ENCODE measurements around the gene PCDHA4. TPM values are rescaled to one million over a fixed set of nuclear protein-coding genes. Genes with fewer than 3 reads are reported as not detected.
"Not testable (repeated sequence)": the region's sequence is repeated elsewhere in the genome, so short reads cannot be mapped to it uniquely, and the experiment has no call there.

PCDHA4 gene
- total RNA-seq (1.1 TPM), polyA plus RNA-seq (0.28 TPM)

DNA sequence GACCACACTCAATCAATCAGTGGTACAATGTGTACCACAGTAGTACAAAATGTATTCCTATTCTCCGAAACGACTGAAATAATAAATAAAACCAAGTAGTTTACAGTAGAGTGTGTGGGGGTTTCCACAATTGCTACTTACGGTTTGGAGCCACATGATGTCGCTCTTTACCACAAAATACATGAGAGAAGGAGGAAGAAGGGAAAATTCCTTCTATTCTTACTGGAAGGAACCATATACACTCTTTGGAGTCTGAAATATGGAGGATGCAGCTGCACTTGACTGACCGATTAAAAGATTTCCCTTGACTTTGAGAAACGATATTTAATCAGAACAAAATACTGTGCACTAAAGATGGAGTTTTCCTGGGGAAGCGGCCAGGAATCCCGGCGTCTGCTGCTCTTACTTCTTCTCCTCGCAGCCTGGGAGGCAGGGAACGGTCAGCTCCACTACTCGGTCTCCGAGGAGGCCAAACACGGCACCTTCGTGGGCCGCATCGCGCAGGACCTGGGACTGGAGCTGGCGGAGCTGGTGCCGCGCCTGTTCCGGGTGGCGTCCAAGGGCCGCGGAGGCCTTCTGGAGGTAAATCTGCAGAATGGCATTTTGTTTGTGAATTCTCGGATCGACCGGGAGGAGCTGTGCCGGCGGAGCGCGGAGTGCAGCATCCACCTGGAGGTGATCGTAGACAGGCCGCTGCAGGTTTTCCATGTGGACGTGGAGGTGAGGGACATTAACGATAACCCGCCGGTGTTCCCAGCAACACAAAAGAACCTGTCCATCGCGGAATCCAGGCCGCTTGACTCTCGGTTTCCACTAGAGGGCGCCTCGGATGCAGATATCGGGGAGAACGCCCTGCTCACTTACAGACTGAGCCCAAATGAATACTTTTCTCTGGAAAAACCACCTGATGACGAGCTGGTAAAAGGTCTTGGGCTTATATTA, at the start of gene PCDHA4:
PCDHA4 (plus strand) TSS at position 235 of the 942 bp plus-strand sequence.
- H3K27ac ChIP-seq (ENCODE audit: low read depth) = no peak within 1 kb of the TSS
- 14% methylated on average over 38 of the region's 47 CpGs for WGBS
- DNase-seq (ENCODE audit: extremely low spot score) = no peak
- H3K4me3 ChIP-seq (ENCODE audit: low read depth, low read length) = no peak within 1 kb of the TSS
- no peaks in the 10 kb centered on the region for H3K4me1 ChIP-seq (ENCODE audit: insufficient read depth)
- no peaks in the 10 kb centered on the region for H3K36me3 ChIP-seq (ENCODE audit: insufficient read depth)

DNA sequence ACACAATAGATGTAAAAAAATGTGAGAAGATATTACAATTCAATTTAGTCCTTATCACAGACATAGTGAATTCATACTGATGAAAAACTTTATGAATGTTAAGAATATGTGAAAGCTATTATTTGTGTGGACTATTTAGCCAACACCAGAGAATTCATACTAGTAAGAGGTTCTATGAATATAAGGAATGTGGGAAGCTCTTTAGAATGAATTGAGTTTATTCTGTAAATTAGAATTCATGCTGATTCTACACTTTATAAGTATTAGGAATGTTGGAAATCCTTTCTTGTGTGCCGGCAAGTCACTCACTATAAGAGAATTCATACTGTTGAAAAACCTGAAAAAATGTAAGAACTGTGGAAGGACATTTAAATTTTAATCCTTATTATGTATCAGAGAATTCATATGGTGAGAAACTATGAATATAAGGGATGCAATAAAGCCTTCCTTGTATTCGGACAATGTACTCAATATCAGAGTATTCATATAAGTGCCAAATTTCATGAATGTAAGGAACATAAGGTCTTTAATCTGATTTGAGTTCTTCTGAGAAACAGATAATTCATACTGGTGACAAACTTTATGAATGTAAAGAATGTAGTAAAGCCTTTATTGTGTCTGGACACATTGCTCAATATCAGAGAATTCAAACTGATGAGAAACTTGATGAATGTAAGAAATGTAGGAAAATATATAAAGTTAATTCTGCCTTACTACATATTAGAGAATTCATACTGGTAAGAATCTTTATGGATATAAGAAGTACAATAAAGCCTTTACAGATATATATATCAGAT, 42.5 kb upstream of the PCDHA4 start:
- no peak for DNase-seq (ENCODE audit: extremely low spot score)
- Histone ChIP-seq H3K27ac (ENCODE audit: low read depth) (no peak overlapping the region), H3K4me3 (ENCODE audit: low read depth, low read length) (no peak overlapping the region), H3K36me3 (ENCODE audit: insufficient read depth) (no peaks in the 10 kb centered on the region), H3K4me1 (ENCODE audit: insufficient read depth) (no peaks in the 10 kb centered on the region)
- 89% methylated on average over 2 of the region's 2 CpGs for WGBS

DNA sequence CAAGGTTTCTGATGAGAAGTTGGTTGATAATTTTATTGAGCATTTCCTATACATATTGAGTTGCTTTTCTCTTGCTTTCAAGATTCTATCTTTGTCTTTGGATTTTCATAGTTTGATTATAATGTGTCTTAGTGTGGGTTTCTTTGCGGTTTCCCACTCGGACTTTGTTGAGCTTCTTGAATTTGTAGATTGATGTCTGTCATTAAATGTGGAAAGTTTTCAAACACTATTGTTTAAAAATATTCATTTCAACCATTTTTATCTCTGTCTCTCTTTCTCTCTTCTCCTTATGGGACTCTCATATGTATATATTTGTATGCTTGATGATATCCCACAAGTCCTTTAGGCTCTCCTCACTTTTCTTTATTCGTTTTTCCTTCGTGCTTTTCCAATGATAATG, 39.4 kb upstream of the PCDHA4 start:
- DNase-seq (ENCODE audit: extremely low spot score) = no peak
- 82% methylated on average over 4 of the region's 4 CpGs for WGBS
- H3K27ac ChIP-seq (ENCODE audit: low read depth) = no peak overlapping the region
- no peak overlapping the region for H3K4me3 ChIP-seq (ENCODE audit: low read depth, low read length)
- H3K36me3 ChIP-seq (ENCODE audit: insufficient read depth) = no peaks in the 10 kb centered on the region
- H3K4me1 ChIP-seq (ENCODE audit: insufficient read depth) = no peaks in the 10 kb centered on the region

GRCh38 chr5:140780512-140780911, 26.4 kb upstream of the PCDHA4 start:
- 62% methylated on average over 1 of the region's 1 CpG for WGBS
- Histone ChIP-seq H3K36me3 (ENCODE audit: insufficient read depth) (no peaks in the 10 kb centered on the region), H3K4me1 (ENCODE audit: insufficient read depth) (no peaks in the 10 kb centered on the region), H3K4me3 (ENCODE audit: low read depth, low read length) (no peak overlapping the region), H3K27ac (ENCODE audit: low read depth) (no peak overlapping the region)
- no peak for DNase-seq (ENCODE audit: extremely low spot score)

DNA sequence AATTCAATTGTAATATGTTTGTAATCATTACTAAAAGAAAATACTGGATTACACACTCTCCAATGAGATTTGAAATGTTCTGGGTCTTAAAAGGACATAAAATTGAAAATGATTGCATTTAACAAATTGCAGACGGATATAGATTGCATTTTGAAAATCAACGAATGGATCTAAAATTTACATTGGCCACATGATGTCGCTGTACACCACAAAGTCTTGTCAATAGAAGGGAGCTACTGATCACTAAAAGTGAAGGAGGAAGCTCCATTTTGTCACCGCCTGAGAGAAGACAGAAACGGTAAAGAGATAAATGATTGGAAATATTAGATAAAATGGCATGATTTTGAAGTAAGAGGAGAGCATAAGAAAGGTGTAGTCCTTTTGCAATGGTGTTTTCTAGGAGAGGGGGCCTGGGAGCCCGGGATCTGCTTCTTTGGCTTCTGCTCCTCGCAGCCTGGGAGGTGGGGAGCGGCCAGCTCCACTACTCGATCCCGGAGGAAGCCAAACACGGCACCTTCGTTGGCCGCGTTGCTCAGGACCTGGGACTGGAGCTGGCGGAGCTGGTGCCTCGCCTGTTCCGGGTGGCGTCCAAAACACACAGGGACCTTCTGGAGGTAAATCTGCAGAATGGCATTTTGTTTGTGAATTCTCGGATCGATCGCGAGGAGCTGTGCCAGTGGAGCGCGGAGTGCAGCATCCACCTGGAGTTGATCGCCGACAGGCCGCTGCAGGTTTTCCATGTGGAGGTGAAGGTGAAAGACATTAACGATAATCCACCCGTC, 20.8 kb upstream of the PCDHA4 start, which contains the start of gene PCDHA1:
PCDHA1 (plus strand) TSS at position 236 of the 782 bp plus-strand sequence.
- Histone ChIP-seq H3K27ac (ENCODE audit: low read depth) (no peak within 1 kb of the TSS), H3K4me3 (ENCODE audit: low read depth, low read length) (no peak within 1 kb of the TSS), H3K36me3 (ENCODE audit: insufficient read depth) (no peaks in the 10 kb centered on the region), H3K4me1 (ENCODE audit: insufficient read depth) (no peaks in the 10 kb centered on the region)
- WGBS = 19% methylated on average over 29 of the region's 29 CpGs
- no peak for DNase-seq (ENCODE audit: extremely low spot score)

- not testable (repeated sequence) for H3K36me3 ChIP-seq (ENCODE audit: insufficient read depth); H3K27ac ChIP-seq (ENCODE audit: low read depth); H3K4me1 ChIP-seq (ENCODE audit: insufficient read depth); H3K4me3 ChIP-seq (ENCODE audit: low read depth, low read length); DNase-seq (ENCODE audit: extremely low spot score)
- WGBS = 40% methylated on average over 44 of the region's 44 CpGs
Observed at GRCh38 chr5:140787422-140787821, 19.4 kb upstream of the PCDHA4 start.

- not testable (repeated sequence) for H3K27ac ChIP-seq (ENCODE audit: low read depth); H3K36me3 ChIP-seq (ENCODE audit: insufficient read depth); H3K4me3 ChIP-seq (ENCODE audit: low read depth, low read length); DNase-seq (ENCODE audit: extremely low spot score); H3K4me1 ChIP-seq (ENCODE audit: insufficient read depth)
- WGBS = 37% methylated on average over 70 of the region's 70 CpGs
Observed at GRCh38 chr5:140787849-140788504, 18.9 kb upstream of the PCDHA4 start.

GRCh38 chr5:140791089-140791488, 15.8 kb upstream of the PCDHA4 start:
- Histone ChIP-seq H3K4me1 (ENCODE audit: insufficient read depth) (no peaks in the 10 kb centered on the region), H3K27ac (ENCODE audit: low read depth) (no peak overlapping the region), H3K36me3 (ENCODE audit: insufficient read depth) (no peaks in the 10 kb centered on the region), H3K4me3 (ENCODE audit: low read depth, low read length) (no peak overlapping the region)
- 43% methylated on average over 2 of the region's 2 CpGs for WGBS
- no peak for DNase-seq (ENCODE audit: extremely low spot score)

DNA sequence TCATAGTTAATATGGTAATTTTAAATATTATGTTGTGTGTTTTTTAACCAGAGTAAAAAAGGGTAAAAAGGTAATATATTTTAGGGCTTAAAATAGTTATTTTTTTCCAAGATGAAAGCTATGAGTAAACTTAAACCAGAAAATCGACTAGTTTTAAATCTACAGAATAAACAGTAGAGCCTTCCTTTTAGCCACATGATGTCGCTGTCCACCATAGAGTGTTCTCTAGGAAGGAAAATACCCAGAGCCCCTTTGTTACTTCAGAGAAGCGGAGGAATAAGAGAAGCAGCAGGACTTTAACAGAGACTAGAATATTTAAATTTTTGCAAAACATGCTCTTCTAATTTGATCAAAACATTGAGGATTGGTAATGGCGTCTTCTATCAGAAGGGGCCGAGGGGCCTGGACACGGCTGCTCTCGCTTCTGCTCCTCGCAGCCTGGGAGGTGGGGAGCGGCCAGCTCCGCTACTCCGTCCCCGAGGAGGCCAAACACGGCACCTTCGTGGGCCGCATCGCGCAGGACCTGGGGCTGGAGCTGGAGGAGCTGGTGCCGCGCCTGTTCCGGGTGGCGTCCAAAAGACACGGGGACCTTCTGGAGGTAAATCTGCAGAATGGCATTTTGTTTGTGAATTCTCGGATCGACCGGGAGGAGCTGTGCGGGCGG, 12.1 kb upstream of the PCDHA4 start, which contains the start of gene PCDHA2:
PCDHA2 (plus strand) TSS at position 258 of the 664 bp plus-strand sequence.
- DNase-seq (ENCODE audit: extremely low spot score) = no peak
- H3K36me3 ChIP-seq (ENCODE audit: insufficient read depth) = no peaks in the 10 kb centered on the region
- no peak within 1 kb of the TSS for H3K27ac ChIP-seq (ENCODE audit: low read depth)
- 21% methylated on average over 27 of the region's 27 CpGs for WGBS
- H3K4me3 ChIP-seq (ENCODE audit: low read depth, low read length) = no peak within 1 kb of the TSS
- H3K4me1 ChIP-seq (ENCODE audit: insufficient read depth) = no peaks in the 10 kb centered on the region

- 21% methylated on average over 15 of the region's 15 CpGs for WGBS
- DNase-seq (ENCODE audit: extremely low spot score) = no peak
- no peak overlapping the region for H3K4me3 ChIP-seq (ENCODE audit: low read depth, low read length)
- no peaks in the 10 kb centered on the region for H3K4me1 ChIP-seq (ENCODE audit: insufficient read depth)
- no peaks in the 10 kb centered on the region for H3K36me3 ChIP-seq (ENCODE audit: insufficient read depth)
- H3K27ac ChIP-seq (ENCODE audit: low read depth) = no peak overlapping the region
Observed at GRCh38 chr5:140795259-140795641, 11.6 kb upstream of the PCDHA4 start.

GRCh38 chr5:140796072-140796717, 10.7 kb upstream of the PCDHA4 start:
- not testable (repeated sequence) for DNase-seq (ENCODE audit: extremely low spot score)

GRCh38 chr5:140796718-140797095, 10.2 kb upstream of the PCDHA4 start:
- 54% methylated on average over 39 of the region's 39 CpGs for WGBS
- no peak for DNase-seq (ENCODE audit: extremely low spot score)

More at GRCh38 chr5:140796072-140796717, 10.7 kb upstream of the PCDHA4 start:
- 54% methylated on average over 72 of the region's 72 CpGs for WGBS
- H3K4me1 ChIP-seq (ENCODE audit: insufficient read depth); H3K36me3 ChIP-seq (ENCODE audit: insufficient read depth); H3K27ac ChIP-seq (ENCODE audit: low read depth); H3K4me3 ChIP-seq (ENCODE audit: low read depth, low read length): not testable (repeated sequence)

More at GRCh38 chr5:140796718-140797095, 10.2 kb upstream of the PCDHA4 start:
- H3K36me3 ChIP-seq (ENCODE audit: insufficient read depth) = no peaks in the 10 kb centered on the region
- H3K27ac ChIP-seq (ENCODE audit: low read depth) = no peak overlapping the region
- H3K4me3 ChIP-seq (ENCODE audit: low read depth, low read length) = no peak overlapping the region
- no peaks in the 10 kb centered on the region for H3K4me1 ChIP-seq (ENCODE audit: insufficient read depth)
